ENCODE results near the gene ST3GAL3. TPM values are rescaled to one million over a fixed set of nuclear protein-coding genes. Genes with fewer than 3 reads are reported as not detected.

Gene ST3GAL3
- total RNA-seq, 1 experiment from 2014 or later, result 8.3 TPM

DNA sequence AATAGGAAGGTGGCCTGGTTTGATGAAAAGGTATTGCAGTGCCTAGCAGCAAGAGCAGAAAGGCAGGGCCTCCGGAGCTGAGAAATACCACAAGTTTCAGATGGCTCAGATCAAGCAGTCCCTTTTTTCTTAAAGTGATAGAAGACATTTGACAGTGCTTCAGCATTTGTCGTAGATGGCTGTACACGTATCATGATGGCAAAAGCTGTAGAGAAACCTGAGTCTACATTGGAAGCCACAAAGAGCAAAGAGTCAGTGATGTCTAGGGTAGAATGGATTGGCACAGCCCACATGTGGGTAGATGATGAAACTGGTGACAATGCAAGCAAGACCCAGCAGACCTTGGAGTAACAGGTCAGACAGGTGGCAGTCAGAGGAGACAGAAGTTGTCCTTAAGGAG is 124.9 kb downstream of the ST3GAL3 start:
- H3K79me2 ChIP-seq (ENCODE audit: insufficient read depth, low read length), result no peaks in the 10 kb centered on the region
- no peak overlapping the region for H3K4me3 Mint-ChIP-seq
- H3K23me2 ChIP-seq (ENCODE audit: insufficient read length, low read depth, low read length, poor library complexity, severe bottlenecking), result no peaks in the 10 kb centered on the region
- H4K91ac ChIP-seq (ENCODE audit: insufficient read length, low read depth, low read length), result no peak overlapping the region
- no peak overlapping the region for H2BK15ac ChIP-seq (ENCODE audit: low read depth, low read length)
- no peak overlapping the region for H2AK5ac ChIP-seq (ENCODE audit: insufficient read length, low read length)
- H3K27me3 Mint-ChIP-seq (ENCODE audit: low read depth), result no peaks in the 10 kb centered on the region
- H2BK5ac ChIP-seq (ENCODE audit: insufficient read length, low read length), result no peak overlapping the region
- peaks cover 28% of the 10 kb centered on the region for H3K4me1 ChIP-seq (ENCODE audit: insufficient read depth, low read length)
- TF ChIP-seq CTCF (conservative IDR thresholded peaks at IDR 0.05), result no peak
- peaks cover 51 to 56% of the 10 kb centered on the region in 2 experiments for H3K4me1 Mint-ChIP-seq
- H3K9me3 Mint-ChIP-seq, result no peaks in the 10 kb centered on the region; a peak in 1 of 5 replicates
- no peak overlapping the region for H2BK120ac ChIP-seq (ENCODE audit: low read depth, low read length, poor library complexity, severe bottlenecking)
- no peaks in the 10 kb centered on the region for H3K79me1 ChIP-seq (ENCODE audit: insufficient read depth, low read depth, low read length, poor library complexity, severe bottlenecking)
- H3K36me3 Mint-ChIP-seq (ENCODE audit: insufficient read depth in 1 of 3, low read depth in 3 of 3), result peaks cover 0 to 2% (median 0%) of the 10 kb centered on the region in 3 experiments; a peak in 2 of 7 replicates
- DNase-seq, result no peak
- no peak overlapping the region for H2BK12ac ChIP-seq (ENCODE audit: insufficient read length, low read depth, low read length)
- no peaks in the 10 kb centered on the region for H4K20me1 ChIP-seq (ENCODE audit: control insufficient read depth, insufficient read depth, insufficient read length)
- H3K4ac ChIP-seq (ENCODE audit: low read depth, low read length), result no peak overlapping the region
- no peaks in the 10 kb centered on the region for H3K27me3 ChIP-seq (ENCODE audit: insufficient read depth, low read length)
- H3K27ac ChIP-seq (ENCODE audit: insufficient read length, low read depth, low read length), result no peak overlapping the region
- 0 out of 7 replicates have a peak overlapping the region, but pooled peaks of 1 of the 3 experiments have one; percentile 8 for H3K27ac Mint-ChIP-seq
- H2BK20ac ChIP-seq (ENCODE audit: low read depth, low read length, poor library complexity, severe bottlenecking), result no peak overlapping the region
- no peak overlapping the region for H3T11ph ChIP-seq (ENCODE audit: low read length)
- no peaks in the 10 kb centered on the region for H3K9me3 ChIP-seq (ENCODE audit: control insufficient read depth, low read depth, low read length)
- H3K18ac ChIP-seq (ENCODE audit: insufficient read length, low read depth, low read length), result no peak overlapping the region
- no peak overlapping the region for H3K4me2 ChIP-seq (ENCODE audit: insufficient read depth, insufficient read length, low read length)
- H4K5ac ChIP-seq (ENCODE audit: insufficient read length, low read depth, low read length), result no peak overlapping the region
- no peak overlapping the region for H3K14ac ChIP-seq (ENCODE audit: insufficient read depth, low read length)
- H3K56ac ChIP-seq (ENCODE audit: insufficient read length, low read depth, low read length), result no peak overlapping the region
- no CpG with 5 or more reads among the region's 3 CpGs for WGBS (ENCODE audit: extremely low coverage, insufficient read length, low lambda C conversion rate)
- H4K8ac ChIP-seq (replicated peaks; ENCODE audit: insufficient read length, low read depth, low read length), result no peak overlapping the region
- no peak overlapping the region for H3K23ac ChIP-seq (ENCODE audit: insufficient read length, low read depth, low read length)
- H3K9ac ChIP-seq (ENCODE audit: extremely low read depth, insufficient read length, low read length), result no peak overlapping the region
- no peak overlapping the region for H2AFZ ChIP-seq (ENCODE audit: low read length)
